Activated CD8-positive, alpha-beta T cell treated with anti-CD3 and anti-CD28 coated beads for 36 hours (primary cell): ENCODE results near the gene MCM5. TPM values are rescaled to one million over a fixed set of nuclear protein-coding genes. Genes with fewer than 3 reads are reported as not detected.

Experiments
- ATAC-seq: fragments of 200-7000 bp; cut with Tn5 transposase; one replicate; pipeline ENCODE4 v1.10.0; 2021; ENCODE audit warnings: mild to moderate bottlenecking, moderate library complexity
- CTCF ChIA-PET: fragments of 350-600 bp; sonication (Branson Sonifier 250); formaldehyde crosslinking; loops from one replicate; lab custom pipeline; 2021; ENCODE audit warnings: antibody characterized with exemption; lab: Charles Lee
- POLR2A ChIA-PET: fragments of 350-600 bp; sonication (Branson Sonifier 250); formaldehyde crosslinking; loops from one replicate; lab custom pipeline; 2021; ENCODE audit warnings: antibody characterized with exemption; lab: Charles Lee
- DNase-seq: peaks from one replicate; pipeline ENCODE4 v3.0.0-alpha.2; 2020
- H3K27ac Mint-ChIP-seq: one replicate; pipeline ENCODE4 v1.8.0; 2021; ENCODE audit warnings: mild to moderate bottlenecking, mixed read lengths
- H3K27me3 Mint-ChIP-seq: one replicate; pipeline ENCODE4 v1.8.0; 2021; ENCODE audit warnings: mixed read lengths
- H3K36me3 Mint-ChIP-seq: one replicate; pipeline ENCODE4 v1.8.0; 2021; ENCODE audit warnings: low read depth, mixed read lengths
- H3K4me1 Mint-ChIP-seq: one replicate; pipeline ENCODE4 v1.8.0; 2021; ENCODE audit warnings: low read depth, mixed read lengths
- H3K4me3 Mint-ChIP-seq: one replicate; pipeline ENCODE4 v1.8.0; 2021; ENCODE audit warnings: mild to moderate bottlenecking, moderate library complexity, mixed read lengths
- H3K9me3 Mint-ChIP-seq: one replicate; pipeline ENCODE4 v1.8.0; 2021; ENCODE audit warnings: mixed read lengths
- CTCF ChIP-seq: fragments of 200-600 bp; IDR thresholded peaks from one replicate; pipeline ENCODE4 v1.8.0; 2022; ENCODE audit warnings: antibody characterized with exemption, mild to moderate bottlenecking
- intact Hi-C: fragments of 100-400 bp; cut with micrococcal nuclease; formaldehyde crosslinking; loops from one replicate; pipeline ENCODE4 v1.10.0; 2022
- total RNA-seq, 2 experiments: library from RNA; stranded (reverse); gene quantifications; one replicate each; pipeline ENCODE4 v1.2.3, GENCODE V29; 2021

MCM5 gene
- total RNA-seq, 2 experiments from 2014 or later = 318 to 319 TPM

- Mint-ChIP-seq H3K4me1 (no peaks in the 10 kb centered on the region), H3K9me3 (no peaks in the 10 kb centered on the region), H3K27me3 (no peaks in the 10 kb centered on the region), H3K27ac (no peak overlapping the region), H3K36me3 (peaks cover 36% of the 10 kb centered on the region), H3K4me3 (no peak overlapping the region)
- no peak for ATAC-seq
- intact Hi-C loops = no loop called here
- DNase-seq = no peak
- no peak for TF ChIP-seq CTCF
- CTCF ChIA-PET = interaction anchor here (1.7 kb wide), 1 partner anchor 10 kb away, joined by 7 read pairs; no protein-coding TSS in a partner anchor
- POLR2A ChIA-PET = no interaction called here
These were observed 41.7 kb downstream of the MCM5 start for GRCh38 chr22:35441489-35442100.

- ChIA-PET POLR2A (interaction anchor here (0.6 kb wide), 1 partner anchor 46 kb away, joined by 4 read pairs; no protein-coding TSS in a partner anchor), CTCF (no interaction called here)
- DNase-seq = no peak
- TF ChIP-seq CTCF = no peak
- Mint-ChIP-seq H3K9me3 (no peaks in the 10 kb centered on the region), H3K27me3 (no peaks in the 10 kb centered on the region), H3K4me1 (no peaks in the 10 kb centered on the region), H3K4me3 (no peak overlapping the region), H3K36me3 (peaks cover 30% of the 10 kb centered on the region), H3K27ac (no peak overlapping the region)
- no peak for ATAC-seq
- intact Hi-C loops = no loop called here
These were observed 42.5 kb downstream of the MCM5 start for GRCh38 chr22:35442471-35442870.

- no peak for TF ChIP-seq CTCF
- H3K36me3 Mint-ChIP-seq = peaks cover 27% of the 10 kb centered on the region
- H3K4me1 Mint-ChIP-seq = no peaks in the 10 kb centered on the region
- no peaks in the 10 kb centered on the region for H3K27me3 Mint-ChIP-seq
- intact Hi-C loops = no loop called here
- ATAC-seq (no peak), DNase-seq (no peak)
- ChIA-PET CTCF (no interaction called here), POLR2A (no interaction called here)
- H3K9me3 Mint-ChIP-seq = no peaks in the 10 kb centered on the region
- no peak overlapping the region for H3K4me3 Mint-ChIP-seq
- no peak overlapping the region for H3K27ac Mint-ChIP-seq
These were observed 43.4 kb downstream of the MCM5 start for GRCh38 chr22:35443338-35443737.

GRCh38 chr22:35443790-35444684 lies 44.1 kb downstream of the MCM5 start:
- Mint-ChIP-seq H3K4me1 (no peaks in the 10 kb centered on the region), H3K27me3 (no peaks in the 10 kb centered on the region), H3K4me3 (no peak overlapping the region), H3K36me3 (peaks cover 23% of the 10 kb centered on the region), H3K27ac (peak overlapping the region; percentile 1), H3K9me3 (no peaks in the 10 kb centered on the region)
- intact Hi-C loops = no loop called here
- POLR2A ChIA-PET = no interaction called here
- CTCF ChIA-PET = no interaction called here
- TF ChIP-seq CTCF = no peak
- ATAC-seq (no peak), DNase-seq (no peak)
